HG02759 (cell line): ENCODE measurements around the gene ALMS1.
"Not testable (repeated sequence)": the region's sequence is repeated elsewhere in the genome, so short reads cannot be mapped to it uniquely, and the experiment has no call there.

Experiments
- ATAC-seq: cut with Tn5 transposase; IDR thresholded peaks from one replicate; pipeline ENCODE4 v1.9.1; 2021; ENCODE audit warnings: mild to moderate bottlenecking, moderate library complexity; ENCODE audit not compliant: unreplicated experiment

ALMS1 gene

GRCh38 chr2:73614997-73615396, 229.4 kb downstream of the ALMS1 start:
- ATAC-seq: no peak

GRCh38 chr2:73619925-73620324, 234.3 kb downstream of the ALMS1 start:
- ATAC-seq: not testable (repeated sequence)

DNA sequence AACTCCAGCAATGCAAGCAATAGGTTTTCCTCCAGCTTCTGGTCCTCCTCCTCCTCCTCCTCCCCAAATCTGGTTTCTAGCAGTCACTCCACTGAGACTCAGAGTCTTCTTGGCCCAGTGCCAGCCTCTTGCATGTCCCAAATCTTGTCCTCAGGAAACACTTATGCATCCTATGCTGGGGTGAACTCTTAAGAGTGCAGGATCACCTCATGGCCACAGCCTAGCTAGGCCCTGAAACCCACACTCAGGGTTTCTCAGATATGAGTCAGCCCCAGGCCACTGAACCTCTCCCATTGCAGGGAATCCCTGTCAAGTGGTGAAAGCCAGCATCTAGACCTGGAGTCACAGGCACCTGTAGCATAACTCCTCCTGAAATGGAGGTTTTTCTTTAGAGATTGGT, 238.4 kb downstream of the ALMS1 start:
- ATAC-seq: not testable (repeated sequence)

DNA sequence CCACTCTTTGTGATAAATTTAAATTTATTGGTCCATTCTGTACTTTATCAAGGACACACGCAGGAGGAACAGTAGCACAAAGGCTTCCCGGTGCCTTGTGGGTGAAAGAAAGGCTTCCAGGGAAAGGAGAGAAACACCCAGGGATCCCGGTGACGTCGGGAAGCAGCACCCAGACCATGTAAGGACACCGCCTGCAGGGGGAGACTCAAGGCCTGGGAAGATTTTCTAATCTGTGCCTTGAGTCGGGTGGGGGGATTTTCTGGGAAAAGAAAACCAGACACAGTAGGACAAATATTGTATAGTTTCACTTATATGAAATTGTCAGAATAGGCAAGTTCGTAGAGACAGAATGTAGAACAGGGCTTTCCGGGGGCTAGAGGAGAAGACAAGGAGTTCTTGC, 239.0 kb downstream of the ALMS1 start:
- ATAC-seq: not testable (repeated sequence)

DNA sequence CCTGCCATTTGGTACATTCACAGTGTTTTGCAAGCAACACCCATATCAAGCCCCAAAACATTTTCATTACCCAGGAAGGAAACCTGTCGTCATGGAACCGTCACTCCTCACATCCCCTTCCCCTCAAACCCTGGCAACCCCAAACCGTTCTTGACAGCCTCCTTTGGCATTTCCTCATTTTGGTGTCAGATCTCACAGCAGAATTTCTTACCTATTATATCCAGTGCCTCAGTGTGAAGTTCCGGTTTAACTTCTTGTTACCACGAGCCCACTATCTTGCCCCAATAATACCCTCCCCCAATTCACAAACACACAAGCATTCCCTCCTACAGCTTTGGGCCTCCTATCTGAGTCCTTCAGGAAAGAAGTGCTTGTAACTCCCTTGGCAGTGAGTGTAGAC, 240.6 kb downstream of the ALMS1 start:
- ATAC-seq: not testable (repeated sequence)

DNA sequence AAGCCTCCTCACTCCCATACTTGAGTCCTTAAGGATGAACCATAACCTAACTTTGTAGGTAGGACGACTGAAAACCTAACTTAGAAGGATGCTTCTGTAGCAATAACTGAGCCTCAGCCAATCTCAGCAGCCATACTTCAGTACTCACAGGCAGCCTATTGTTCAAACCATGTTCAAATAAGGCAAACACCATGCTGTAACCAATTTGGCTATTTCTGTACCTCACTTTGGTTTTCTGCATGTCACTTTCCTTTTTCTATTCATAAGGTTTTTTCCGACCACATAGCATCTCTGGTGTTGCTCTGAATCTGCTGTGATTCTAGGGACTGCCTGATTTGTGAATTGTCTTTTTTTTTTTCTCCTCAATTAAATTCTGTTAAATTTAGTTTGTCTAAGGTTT, 242.9 kb downstream of the ALMS1 start:
- ATAC-seq: peak; percentile 52

GRCh38 chr2:73630662-73631266, 245.1 kb downstream of the ALMS1 start:
- ATAC-seq: peak; percentile 71

DNA sequence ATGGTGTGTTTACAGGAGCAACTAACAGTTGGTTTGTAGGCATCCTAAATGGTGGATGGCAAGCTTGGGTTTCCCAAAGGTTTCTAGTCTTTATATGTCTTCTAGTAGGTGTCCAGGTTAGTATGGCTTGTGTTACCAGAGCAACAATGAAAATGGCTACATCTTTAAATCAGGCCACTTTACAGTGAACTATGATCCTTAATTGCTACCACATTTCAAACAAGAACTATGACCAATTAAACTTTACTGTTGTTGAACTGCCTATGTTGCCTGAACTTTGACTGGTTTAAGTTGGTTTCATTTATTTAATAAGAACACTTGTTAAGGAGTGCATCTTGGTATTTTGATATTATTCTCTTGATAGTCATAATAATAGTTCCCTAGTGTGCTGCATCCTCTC, 251.3 kb downstream of the ALMS1 start:
- not testable (repeated sequence) for ATAC-seq

DNA sequence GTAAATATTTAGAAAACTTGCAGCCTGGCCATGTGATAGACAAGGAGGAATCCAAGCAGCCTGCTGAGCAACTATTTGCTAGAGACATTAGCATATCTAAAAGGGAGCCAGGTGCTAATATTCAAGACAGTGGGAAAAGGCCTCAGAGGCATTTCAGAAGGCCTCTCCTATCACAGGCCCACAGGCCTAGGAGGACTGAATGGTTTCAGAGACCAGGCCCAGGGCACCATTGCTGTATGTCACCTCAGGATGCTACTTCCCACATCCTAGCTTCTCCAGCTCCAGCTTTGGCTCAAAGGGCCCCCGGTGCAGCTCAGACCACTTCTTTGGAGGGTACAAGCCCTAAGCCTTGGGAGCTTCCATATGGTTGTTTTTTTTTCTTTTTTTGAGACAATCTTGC, 252.8 kb downstream of the ALMS1 start:
- ATAC-seq: no peak

DNA sequence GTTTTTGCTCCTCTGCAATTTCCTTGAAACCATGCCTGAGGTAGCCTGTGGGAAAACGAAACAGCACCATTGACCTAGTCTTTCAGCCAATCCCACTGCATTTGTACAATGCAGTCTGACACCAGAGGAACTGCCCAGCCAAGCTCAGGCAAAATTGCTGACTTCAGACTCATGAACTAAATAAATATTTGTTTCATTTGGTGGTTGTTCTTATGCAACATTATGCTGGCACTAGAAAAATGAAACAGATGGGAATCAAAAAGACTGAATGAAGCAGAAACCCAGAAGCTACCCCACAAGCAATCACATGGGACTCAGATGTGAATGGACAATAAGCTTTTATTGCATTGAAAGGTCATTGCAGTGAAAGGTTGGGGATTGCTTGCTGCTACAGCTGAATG, 254.9 kb downstream of the ALMS1 start:
- no peak for ATAC-seq

DNA sequence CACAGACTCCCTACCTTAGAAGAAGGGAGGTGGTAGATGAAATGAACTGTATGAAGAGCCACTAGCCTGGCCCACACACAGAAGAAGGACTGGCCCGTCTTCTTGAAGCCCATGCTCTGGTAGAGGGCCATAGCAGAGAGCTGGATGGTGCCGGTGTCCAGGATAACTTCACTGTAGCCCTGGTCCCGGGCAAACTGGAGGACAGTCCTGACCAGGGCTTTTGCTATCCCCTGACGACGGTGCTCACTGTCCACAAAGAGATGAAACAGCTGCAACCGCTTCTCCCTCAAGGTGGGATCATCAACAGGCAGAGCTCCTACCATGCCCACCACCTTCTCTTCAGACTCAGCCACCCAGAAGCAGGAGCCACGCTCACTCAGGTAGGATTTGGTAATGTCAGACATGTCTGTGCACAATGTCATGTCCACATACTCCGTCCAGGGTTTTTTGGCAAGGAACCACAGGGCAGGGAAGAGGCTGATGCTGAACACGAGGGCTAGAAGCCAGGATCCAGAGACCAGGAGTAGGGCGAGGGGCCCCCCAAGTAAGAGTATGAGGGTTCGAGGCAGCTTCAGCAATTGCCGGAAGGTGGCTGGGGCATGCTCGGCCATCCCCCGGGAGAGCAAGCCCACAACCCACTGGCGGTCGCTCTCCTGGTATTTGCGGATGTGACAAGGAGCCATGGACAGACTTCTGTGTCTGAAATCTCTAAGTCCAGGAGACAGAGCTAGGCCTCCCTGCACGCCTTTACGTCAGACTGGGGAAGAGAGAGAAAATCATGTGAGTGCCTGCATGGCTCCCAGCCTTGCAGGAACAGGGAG, 255.5 kb downstream of the ALMS1 start:
- ATAC-seq: no peak

GRCh38 chr2:73641767-73642062, 256.1 kb downstream of the ALMS1 start:
- no peak for ATAC-seq

DNA sequence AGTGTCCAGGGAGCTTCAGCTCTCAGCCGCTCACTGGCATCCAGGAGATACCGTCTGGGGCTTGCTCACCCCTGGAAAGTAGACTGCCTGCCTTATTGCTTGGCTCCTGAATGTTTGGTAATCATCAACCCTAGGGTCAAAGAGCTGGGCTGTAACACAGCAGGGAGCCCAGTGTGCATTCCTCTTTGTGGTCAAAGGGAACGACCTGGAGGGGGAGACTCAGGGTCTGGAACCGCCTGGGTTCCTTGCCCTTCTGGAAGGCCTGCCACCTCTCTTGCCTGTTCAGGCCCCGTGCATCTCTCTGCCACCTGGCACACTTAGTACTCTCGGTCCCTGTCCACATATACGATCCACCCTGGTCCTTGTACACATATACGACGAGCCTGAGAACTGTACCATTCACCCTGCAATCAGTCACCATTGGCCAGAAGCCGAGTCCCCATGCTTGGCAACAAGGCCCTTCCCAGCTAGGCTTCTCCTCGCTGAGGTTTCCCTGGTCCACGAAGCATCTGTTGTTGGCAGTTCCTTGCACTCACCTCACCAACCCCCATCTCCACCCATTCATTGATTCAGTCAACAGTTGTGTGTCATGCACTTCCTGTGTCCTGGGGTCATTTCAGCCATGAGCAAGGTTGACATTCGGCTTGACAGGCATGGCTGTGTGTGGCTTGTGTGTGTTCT, 256.8 kb downstream of the ALMS1 start, which contains the start of gene NAT8:
Gene NAT8 (minus strand): TSS at position 85 of the 681 bp plus-strand sequence. CDS start 794 bp downstream, outside the sequence.
- ATAC-seq: no peak

GRCh38 chr2:73647690-73648089, 262.1 kb downstream of the ALMS1 start:
- not testable (repeated sequence) for ATAC-seq

- no peak for ATAC-seq
Measured at GRCh38 chr2:73651591-73652230, 266.1 kb downstream of the ALMS1 start.

GRCh38 chr2:73652348-73652747, 266.7 kb downstream of the ALMS1 start:
- ATAC-seq: no peak

DNA sequence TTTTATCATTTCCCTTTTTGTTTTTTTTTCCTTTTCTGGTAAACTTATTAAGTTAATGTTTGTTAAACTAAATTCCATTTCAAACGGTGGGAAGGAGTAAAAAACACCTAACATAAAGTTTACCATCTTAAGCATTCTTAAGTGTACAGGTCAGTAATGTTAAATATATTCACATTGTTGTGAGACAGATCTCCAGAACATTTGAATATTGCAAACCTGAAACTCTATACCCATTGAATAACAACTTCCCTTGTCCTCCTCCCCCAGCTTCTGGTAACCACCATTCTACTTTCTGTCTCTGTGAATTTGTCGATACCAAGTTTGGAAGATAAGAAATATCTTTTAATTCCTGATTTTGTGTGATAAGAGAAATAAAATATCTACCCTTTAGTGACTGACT, 268.5 kb downstream of the ALMS1 start:
- ATAC-seq: no peak
